GM20431 (cell line): ENCODE measurements around the gene PCSK5.

ENCODE experiments used
- in situ Hi-C: fragments of 300-500 bp; cut with MseI, MboI; formaldehyde crosslinking; loops from one replicate; pipeline ENCODE4 v1.15.0; 2020; ENCODE audit warnings: low sequenced_read_pairs; ENCODE audit not compliant: unreplicated experiment

PCSK5 gene

GRCh38 chr9:75996726-75997125 is 106.3 kb downstream of the PCSK5 start:
- in situ Hi-C loops, result no loop called here

- in situ Hi-C loops, result no loop called here
These were observed 106.7 kb downstream of the PCSK5 start for GRCh38 chr9:75997206-75997605.

GRCh38 chr9:75998096-75998780 is 107.8 kb downstream of the PCSK5 start:
- in situ Hi-C loops, result no loop called here

- in situ Hi-C loops, result no loop called here
These were observed 111.0 kb downstream of the PCSK5 start for GRCh38 chr9:76001459-76001858.

GRCh38 chr9:76003041-76003440 is 112.6 kb downstream of the PCSK5 start:
- in situ Hi-C loops, result no loop called here

- in situ Hi-C loops, result no loop called here
These were observed 114.1 kb downstream of the PCSK5 start for GRCh38 chr9:76004526-76004925.

- in situ Hi-C loops, result no loop called here
These were observed 117.5 kb downstream of the PCSK5 start for GRCh38 chr9:76007935-76008334.

- in situ Hi-C loops, result no loop called here
These were observed 123.3 kb downstream of the PCSK5 start for GRCh38 chr9:76013809-76014208.

- in situ Hi-C loops, result no loop called here
These were observed 127.8 kb downstream of the PCSK5 start for GRCh38 chr9:76018235-76018634.

GRCh38 chr9:76018761-76019160 is 128.3 kb downstream of the PCSK5 start:
- in situ Hi-C loops, result no loop called here

- in situ Hi-C loops, result no loop called here
These were observed 130.2 kb downstream of the PCSK5 start for GRCh38 chr9:76020652-76021051.

GRCh38 chr9:76022317-76022716 is 131.8 kb downstream of the PCSK5 start:
- in situ Hi-C loops, result no loop called here

GRCh38 chr9:76023715-76024195 is 133.3 kb downstream of the PCSK5 start:
- in situ Hi-C loops, result no loop called here

GRCh38 chr9:76025286-76025685 is 134.8 kb downstream of the PCSK5 start:
- in situ Hi-C loops, result no loop called here

GRCh38 chr9:76026796-76027195 is 136.3 kb downstream of the PCSK5 start:
- in situ Hi-C loops, result no loop called here

GRCh38 chr9:76027416-76027815 is 136.9 kb downstream of the PCSK5 start:
- in situ Hi-C loops, result no loop called here

GRCh38 chr9:76027861-76028260 is 137.4 kb downstream of the PCSK5 start:
- in situ Hi-C loops, result no loop called here

GRCh38 chr9:76032038-76032796 is 141.7 kb downstream of the PCSK5 start:
- in situ Hi-C loops, result no loop called here

- in situ Hi-C loops, result no loop called here
These were observed 142.4 kb downstream of the PCSK5 start for GRCh38 chr9:76032797-76033373.

- in situ Hi-C loops, result no loop called here
These were observed 143.6 kb downstream of the PCSK5 start for GRCh38 chr9:76034049-76034448.

- in situ Hi-C loops, result no loop called here
These were observed 146.3 kb downstream of the PCSK5 start for GRCh38 chr9:76036762-76037161.
